Upper lobe of left lung (tissue), 6 donors: ENCODE data around the gene ARHGAP26. TPM values are rescaled to one million over a fixed set of nuclear protein-coding genes. Genes with fewer than 3 reads are reported as not detected.

Experiments used
- ATAC-seq, 2 donors: fragments of 200-7000 bp; cut with Tn5 transposase; one replicate each; pipeline ENCODE4 v1.9.1; 2022; ENCODE audit warnings: mild to moderate bottlenecking in 2 of 2, moderate library complexity in 2 of 2; ENCODE audit not compliant: low FRiP score in 2 of 2
- DNase-seq, 2 donors: peaks; one replicate each; pipeline ENCODE4 v3.0.0-alpha.2; 2019 to 2020
- H3K27ac ChIP-seq, 4 donors: fragments of 200-600 bp; sonication (generic); one replicate each; pipeline ENCODE4 v1.5.1; 2016 to 2019
- H3K27me3 ChIP-seq, 4 donors: fragments of 200-600 bp; sonication (generic); one replicate each; pipeline ENCODE4 v1.5.1; 2017 to 2019
- H3K36me3 ChIP-seq, 4 donors: fragments of 200-600 bp; sonication (generic); one replicate each; pipeline ENCODE4 v1.5.1; 2016 to 2019
- H3K4me1 ChIP-seq, 4 donors: fragments of 200-600 bp; sonication (generic); one replicate each; pipeline ENCODE4 v1.5.1; 2018 to 2019
- H3K4me3 ChIP-seq, 4 donors: fragments of 200-600 bp; sonication (generic); one replicate each; pipeline ENCODE4 v1.5.1; 2017 to 2019; ENCODE audit warnings: mild to moderate bottlenecking in 2 of 4, moderate library complexity in 1 of 4
- H3K9me3 ChIP-seq, 4 donors: fragments of 200-600 bp; sonication (generic); one replicate each; pipeline ENCODE4 v1.5.1; 2018 to 2019
- CTCF ChIP-seq, 6 experiments: fragments of 450-650 bp in 4 of 6; fragments of 200-600 bp in 2 of 6; sonication (generic) in 2 of 6; IDR thresholded peaks; one replicate each; pipeline ENCODE4 v1.5.1; 2016 to 2019; ENCODE audit warnings: antibody characterized with exemption in 6 of 6
- EP300 ChIP-seq, 4 donors: sonication (generic); formaldehyde crosslinking; IDR thresholded peaks; one replicate each; pipeline ENCODE4 v1.5.1; 2017; ENCODE audit warnings: antibody characterized with exemption in 4 of 4, control low read depth in 2 of 4
- POLR2A ChIP-seq, 4 donors: fragments of 450-650 bp; IDR thresholded peaks; one replicate each; pipeline ENCODE4 v1.5.1; 2016 to 2017; ENCODE audit warnings: antibody characterized with exemption in 4 of 4, mild to moderate bottlenecking in 2 of 4
- POLR2AphosphoS5 ChIP-seq, 2 donors: sonication (generic); formaldehyde crosslinking; IDR thresholded peaks; one replicate each; pipeline ENCODE4 v1.5.1; 2017; ENCODE audit warnings: antibody characterized with exemption in 2 of 2
- WGBS, 2 donors: methylation state at CpG; one replicate each; pipeline ENCODE4 v1.1.5; 2017 to 2018; 5-methylcytosine and 5-hydroxymethylcytosine counted together
- total RNA-seq, 6 donors: library from RNA; depleted of rRNA in 4 of 6; stranded (reverse); fragments of >200 nt in 4 of 6; gene quantifications; one replicate each; pipeline versions ENCODE4 v1.1.0 to v1.2.1, GENCODE V29; 2016 to 2021
- donor health status: DM: no; HTN: no; CAD: no; lungs with moderate emphysema.
- donor health status: DM: no; HTN: yes; CAD: no; lungs with severe emphysema.

Gene ARHGAP26
- total RNA-seq, 6 donors from 2014 or later, result 34.9 to 90.1 (median 38.9) TPM

GRCh38 chr5:143140492-143141203 is 370.5 kb downstream of the ARHGAP26 start:
- peaks cover 0 to 10% (median 5%) of the 10 kb centered on the region in 4 donors for H3K4me1 ChIP-seq
- ATAC-seq, result peak in 1 of 2 donors; percentile 52

GRCh38 chr5:143141652-143142051 is 371.5 kb downstream of the ARHGAP26 start:
- 72 to 86% methylated on average over 6 of the region's 6 CpGs for WGBS, 2 donors
- ATAC-seq, result peak in 1 of 2 donors; percentile 55
- no peaks in the 10 kb centered on the region for H3K9me3 ChIP-seq
- TF ChIP-seq POLR2AphosphoS5 (IDR thresholded peaks at IDR 0.05) (no peak), POLR2A (IDR thresholded peaks at IDR 0.05) (no peak), EP300 (IDR thresholded peaks at IDR 0.05) (no peak), CTCF (IDR thresholded peaks at IDR 0.05) (no peak)
- H3K36me3 ChIP-seq, result peaks cover 0 to 3% (median 0%) of the 10 kb centered on the region in 4 donors
- no peaks in the 10 kb centered on the region for H3K27me3 ChIP-seq
- DNase-seq, result peak in 1 of 2 donors; percentile 28
- H3K4me3 ChIP-seq, result no peak overlapping the region
- no peak overlapping the region for H3K27ac ChIP-seq
- H3K4me1 ChIP-seq, result peaks cover 0 to 18% (median 5%) of the 10 kb centered on the region in 4 donors

More at GRCh38 chr5:143140492-143141203, 370.5 kb downstream of the ARHGAP26 start:
- Histone ChIP-seq H3K27me3 (no peaks in the 10 kb centered on the region), H3K9me3 (no peaks in the 10 kb centered on the region), H3K36me3 (peaks cover 0 to 3% (median under 1%) of the 10 kb centered on the region in 4 donors), H3K27ac (no peak overlapping the region), H3K4me3 (no peak overlapping the region)
- TF ChIP-seq EP300 (IDR thresholded peaks at IDR 0.05), result no peak
- no peak for TF ChIP-seq POLR2A (IDR thresholded peaks at IDR 0.05)
- no peak for TF ChIP-seq POLR2AphosphoS5 (IDR thresholded peaks at IDR 0.05)
- TF ChIP-seq CTCF (IDR thresholded peaks at IDR 0.05), result no peak
- 69 to 75% methylated on average over 9 of the region's 9 CpGs for WGBS, 2 donors
- DNase-seq, result peak in 1 of 2 donors; percentile 31

- 71 to 89% methylated on average over 8 of the region's 8 CpGs for WGBS, 2 donors
- DNase-seq, result no peak
- ATAC-seq, result peak in 1 of 2 donors; percentile 66
- Histone ChIP-seq H3K4me3 (no peak overlapping the region), H3K36me3 (peaks cover 0 to 11% (median 4%) of the 10 kb centered on the region in 4 donors), H3K27ac (no peak overlapping the region), H3K4me1 (peaks cover 0 to 18% (median 5%) of the 10 kb centered on the region in 4 donors), H3K9me3 (no peaks in the 10 kb centered on the region), H3K27me3 (no peaks in the 10 kb centered on the region)
- no peak for TF ChIP-seq EP300 (IDR thresholded peaks at IDR 0.05)
- no peak for TF ChIP-seq POLR2A (IDR thresholded peaks at IDR 0.05)
- no peak for TF ChIP-seq POLR2AphosphoS5 (IDR thresholded peaks at IDR 0.05)
- no peak for TF ChIP-seq CTCF (IDR thresholded peaks at IDR 0.05)
Observed at GRCh38 chr5:143142596-143143435, 372.6 kb downstream of the ARHGAP26 start.

GRCh38 chr5:143143973-143144372 is 373.8 kb downstream of the ARHGAP26 start:
- no peak for ATAC-seq
- H3K4me3 ChIP-seq, result no peak overlapping the region
- H3K4me1 ChIP-seq, result peaks cover under 1 to 20% (median 10%) of the 10 kb centered on the region in 4 donors
- H3K9me3 ChIP-seq, result no peaks in the 10 kb centered on the region
- 98% methylated on average over 3 of the region's 3 CpGs for WGBS, 2 donors
- no peak for DNase-seq
- H3K36me3 ChIP-seq, result peaks cover 0 to 13% (median 5%) of the 10 kb centered on the region in 4 donors
- H3K27me3 ChIP-seq, result no peaks in the 10 kb centered on the region
- TF ChIP-seq CTCF (IDR thresholded peaks at IDR 0.05) (no peak), EP300 (IDR thresholded peaks at IDR 0.05) (no peak), POLR2A (IDR thresholded peaks at IDR 0.05) (no peak), POLR2AphosphoS5 (IDR thresholded peaks at IDR 0.05) (no peak)
- H3K27ac ChIP-seq, result no peak overlapping the region
